A673 (cell line): ENCODE measurements around the gene GPR68.

Source experiments
- EZH2 ChIP-seq: fragments of 200-600 bp; sonication (generic); IDR thresholded peaks from 2 replicates; pipeline ENCODE4 v1.6.1; 2017; ENCODE audit warnings: borderline replicate concordance, low read depth, mild to moderate bottlenecking, mixed read lengths, antibody characterized with exemption, low read length; ENCODE audit not compliant: poor library complexity, severe bottlenecking
- TF ChIP-seq, protein P1 (sequence below): fragments of 300-800, 200-600 bp; sonication (generic); conservative IDR thresholded peaks from 2 replicates; pipeline ENCODE4 v1.5.1; 2017; ENCODE audit warnings: low read depth, mild to moderate bottlenecking, antibody characterized with exemption, low read length, moderate library complexity, mixed read lengths

DNA sequence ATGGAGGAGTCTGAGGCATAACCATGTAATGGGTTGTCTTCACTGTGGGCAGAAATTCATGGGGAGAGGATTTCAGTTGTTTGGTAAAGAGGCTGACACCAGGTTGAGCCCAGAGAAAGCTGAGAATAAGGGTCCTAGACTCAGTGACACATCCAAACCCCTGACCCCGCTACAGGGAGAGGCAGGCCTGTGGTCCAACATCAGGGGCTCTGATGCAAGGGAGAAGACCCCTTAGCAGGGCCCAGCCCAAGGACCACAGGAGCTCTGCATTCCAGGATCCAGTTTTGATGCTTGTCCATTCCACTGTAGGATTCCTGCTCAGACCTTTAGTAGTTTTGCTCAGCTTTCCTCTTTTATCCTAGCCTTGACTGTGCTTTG, 15.5 kb downstream of the GPR68 start:
- TF ChIP-seq, protein P1, sequence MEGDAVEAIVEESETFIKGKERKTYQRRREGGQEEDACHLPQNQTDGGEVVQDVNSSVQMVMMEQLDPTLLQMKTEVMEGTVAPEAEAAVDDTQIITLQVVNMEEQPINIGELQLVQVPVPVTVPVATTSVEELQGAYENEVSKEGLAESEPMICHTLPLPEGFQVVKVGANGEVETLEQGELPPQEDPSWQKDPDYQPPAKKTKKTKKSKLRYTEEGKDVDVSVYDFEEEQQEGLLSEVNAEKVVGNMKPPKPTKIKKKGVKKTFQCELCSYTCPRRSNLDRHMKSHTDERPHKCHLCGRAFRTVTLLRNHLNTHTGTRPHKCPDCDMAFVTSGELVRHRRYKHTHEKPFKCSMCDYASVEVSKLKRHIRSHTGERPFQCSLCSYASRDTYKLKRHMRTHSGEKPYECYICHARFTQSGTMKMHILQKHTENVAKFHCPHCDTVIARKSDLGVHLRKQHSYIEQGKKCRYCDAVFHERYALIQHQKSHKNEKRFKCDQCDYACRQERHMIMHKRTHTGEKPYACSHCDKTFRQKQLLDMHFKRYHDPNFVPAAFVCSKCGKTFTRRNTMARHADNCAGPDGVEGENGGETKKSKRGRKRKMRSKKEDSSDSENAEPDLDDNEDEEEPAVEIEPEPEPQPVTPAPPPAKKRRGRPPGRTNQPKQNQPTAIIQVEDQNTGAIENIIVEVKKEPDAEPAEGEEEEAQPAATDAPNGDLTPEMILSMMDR, result no peak
- no peak for TF ChIP-seq EZH2
